Omental fat pad (tissue), 4 donors: Measurements from ENCODE around the gene NTF3. TPM values are rescaled to one million over a fixed set of nuclear protein-coding genes. Genes with fewer than 3 reads are reported as not detected.

Source experiments
- ATAC-seq: fragments of 150-250 bp; one replicate; pipeline ENCODE4 v1.9.1; 2016; ENCODE audit warnings: mild to moderate bottlenecking, moderate library complexity; ENCODE audit not compliant: low FRiP score
- DNase-seq: peaks from one replicate; pipeline ENCODE4 v3.0.0-alpha.2; 2019; ENCODE audit warnings: low spot score
- CTCF ChIP-seq, 3 donors: fragments of 450-650 bp; IDR thresholded peaks; one replicate each; pipeline ENCODE4 v1.5.1; 2016 to 2017; ENCODE audit warnings: antibody characterized with exemption in 3 of 3, mild to moderate bottlenecking in 3 of 3, moderate library complexity in 2 of 3
- total RNA-seq, 4 donors: library from RNA; depleted of rRNA; stranded (reverse); fragments of >200 nt; gene quantifications; one replicate each; pipeline ENCODE4 v1.1.0, GENCODE V29; 2016

The NTF3 gene
- total RNA-seq, 4 donors from 2014 or later: not detected

- DNase-seq (no peak), ATAC-seq (no peak)
- TF ChIP-seq CTCF (IDR thresholded peaks at IDR 0.05): no peak
These were observed 73.2 kb downstream of the NTF3 start for GRCh38 chr12:5505116-5505515.

- ATAC-seq (no peak), DNase-seq (no peak)
- no peak for TF ChIP-seq CTCF (IDR thresholded peaks at IDR 0.05)
These were observed 73.8 kb downstream of the NTF3 start for GRCh38 chr12:5505751-5506150.

GRCh38 chr12:5506295-5506694 is 74.4 kb downstream of the NTF3 start:
- no peak for TF ChIP-seq CTCF (IDR thresholded peaks at IDR 0.05)
- DNase-seq: no peak
- ATAC-seq: no peak

GRCh38 chr12:5506821-5507231 is 74.9 kb downstream of the NTF3 start:
- ATAC-seq: no peak
- no peak for TF ChIP-seq CTCF (IDR thresholded peaks at IDR 0.05)
- DNase-seq: no peak

- ATAC-seq: no peak
- no peak for DNase-seq
- TF ChIP-seq CTCF (IDR thresholded peaks at IDR 0.05): no peak
These were observed 75.6 kb downstream of the NTF3 start for GRCh38 chr12:5507401-5507935.

GRCh38 chr12:5507944-5508343 is 76.0 kb downstream of the NTF3 start:
- no peak for DNase-seq
- no peak for ATAC-seq
- TF ChIP-seq CTCF (IDR thresholded peaks at IDR 0.05): no peak

GRCh38 chr12:5509102-5509501 is 77.2 kb downstream of the NTF3 start:
- TF ChIP-seq CTCF (IDR thresholded peaks at IDR 0.05): no peak
- ATAC-seq (no peak), DNase-seq (no peak)
